Ishikawa (cell line): ENCODE measurements around the gene ARG2.

Source experiments
- CEBPB ChIP-seq: IDR thresholded peaks from 2 replicates; pipeline ENCODE4 v1.6.1; 2012
- CREB1 ChIP-seq: IDR thresholded peaks from 2 replicates; pipeline ENCODE4 v1.6.1; 2012; ENCODE audit warnings: low read depth
- EGR1 ChIP-seq: IDR thresholded peaks from 2 replicates; pipeline ENCODE4 v1.6.1; 2012
- EP300 ChIP-seq: IDR thresholded peaks from 2 replicates; pipeline ENCODE4 v1.6.1; 2012; ENCODE audit warnings: borderline replicate concordance
- FOXM1 ChIP-seq: IDR thresholded peaks from 2 replicates; pipeline ENCODE4 v1.6.1; 2012; ENCODE audit warnings: low read depth, borderline replicate concordance
- MAX ChIP-seq: IDR thresholded peaks from 2 replicates; pipeline ENCODE4 v1.6.1; 2012
- NFIC ChIP-seq: IDR thresholded peaks from 2 replicates; pipeline ENCODE4 v1.6.1; 2012
- RAD21 ChIP-seq: IDR thresholded peaks from 2 replicates; pipeline ENCODE4 v1.6.1; 2012; ENCODE audit warnings: low read depth
- REST ChIP-seq: IDR thresholded peaks from 2 replicates; pipeline ENCODE4 v1.6.1; 2012; ENCODE audit warnings: low read depth, mild to moderate bottlenecking
- TAF1 ChIP-seq: IDR thresholded peaks from 2 replicates; pipeline ENCODE4 v1.6.1; 2012; ENCODE audit warnings: low read depth, mild to moderate bottlenecking
- TCF12 ChIP-seq: IDR thresholded peaks from 2 replicates; pipeline ENCODE4 v1.6.1; 2012; ENCODE audit warnings: low read depth
- TEAD4 ChIP-seq: IDR thresholded peaks from 2 replicates; pipeline ENCODE4 v1.6.1; 2012
- USF1 ChIP-seq: IDR thresholded peaks from 2 replicates; pipeline ENCODE4 v1.6.1; 2012
- YY1 ChIP-seq: IDR thresholded peaks from 2 replicates; pipeline ENCODE4 v1.6.1; 2012; ENCODE audit warnings: low read depth
- ZBTB7A ChIP-seq: IDR thresholded peaks from 2 replicates; pipeline ENCODE4 v1.6.1; 2012; ENCODE audit warnings: low read depth

ARG2 gene

GRCh38 chr14:67580336-67581171, 39.2 kb upstream of the ARG2 start:
- TF ChIP-seq RAD21 (no peak), YY1 (no peak), FOXM1 (no peak), NFIC (no peak), TEAD4 (no peak), CREB1 (no peak), ZBTB7A (no peak), MAX (no peak), EP300 (no peak), USF1 (no peak), TAF1 (no peak)

- TF ChIP-seq NFIC (no peak), EGR1 (no peak), ZBTB7A (no peak), YY1 (no peak), RAD21 (no peak), TCF12 (no peak), CREB1 (no peak), REST (no peak), TAF1 (no peak)
Measured at GRCh38 chr14:67581643-67582042, 38.1 kb upstream of the ARG2 start.

- TF ChIP-seq MAX, result no peak
- TF ChIP-seq ZBTB7A, result no peak
- no peak for TF ChIP-seq CEBPB
- no peak for TF ChIP-seq REST
- no peak for TF ChIP-seq USF1
- TF ChIP-seq EP300, result no peak
- TF ChIP-seq TCF12, result no peak
- TF ChIP-seq CREB1, result no peak
- no peak for TF ChIP-seq RAD21
- no peak for TF ChIP-seq EGR1
- TF ChIP-seq FOXM1, result no peak
- TF ChIP-seq NFIC, result no peak
- TF ChIP-seq YY1, result no peak
- TF ChIP-seq TEAD4, result no peak
- TF ChIP-seq TAF1, result no peak
Measured at GRCh38 chr14:67582061-67582460, 37.7 kb upstream of the ARG2 start.

GRCh38 chr14:67583711-67584644, 35.7 kb upstream of the ARG2 start:
- TF ChIP-seq EGR1, result no peak
- no peak for TF ChIP-seq NFIC
- peak; percentile 79 for TF ChIP-seq RAD21
- TF ChIP-seq MAX, result no peak
- no peak for TF ChIP-seq TEAD4
- TF ChIP-seq USF1, result no peak

GRCh38 chr14:67584978-67585377, 34.7 kb upstream of the ARG2 start:
- TF ChIP-seq FOXM1 (no peak), USF1 (no peak), NFIC (no peak)
